H1 (cell line): ENCODE data around the gene LMX1B.

Source experiments
- CREB1 ChIP-seq: IDR thresholded peaks from 2 replicates; pipeline ENCODE4 v1.6.1; 2012; ENCODE audit warnings: inconsistent platforms
- CTCF ChIP-seq, 3 experiments: IDR thresholded peaks; 1 replicate in 2 of 3; 2 replicates in 1 of 3; pipeline versions ENCODE4 v1.5.1 to v1.6.1; 2011; ENCODE audit warnings: low read length in 3 of 3, mild to moderate bottlenecking in 3 of 3, inconsistent platforms in 2 of 3, low read depth in 1 of 3, moderate library complexity in 1 of 3; ENCODE audit not compliant: insufficient read depth in 1 of 3; ENCODE audit errors: control extremely low read depth in 1 of 3
- E2F6 ChIP-seq: IDR thresholded peaks from 2 replicates; pipeline ENCODE4 v1.6.1; 2012; ENCODE audit warnings: inconsistent platforms
- JUND ChIP-seq: IDR thresholded peaks from 2 replicates; pipeline ENCODE4 v1.6.1; 2011; ENCODE audit warnings: mild to moderate bottlenecking, improper control_type of control experiment, low read length
- POLR2A ChIP-seq, 2 experiments: IDR thresholded peaks; 1 replicate in 1 of 2; 2 replicates in 1 of 2; pipeline ENCODE4 v1.6.1; 2011; ENCODE audit warnings: low read depth in 2 of 2, low read length in 2 of 2, mild to moderate bottlenecking in 2 of 2; ENCODE audit errors: control extremely low read depth in 1 of 2
- POLR2AphosphoS5 ChIP-seq: IDR thresholded peaks from 2 replicates; pipeline ENCODE4 v1.6.1; 2011; ENCODE audit warnings: low read depth, low read length
- RAD21 ChIP-seq, 2 experiments: IDR thresholded peaks in 1 of 2; conservative IDR thresholded peaks in 1 of 2; 2 replicates each; pipeline ENCODE4 v1.6.1; 2011; ENCODE audit warnings: low read depth in 2 of 2, low read length in 2 of 2, improper control_type of control experiment in 1 of 2, inconsistent platforms in 1 of 2, mild to moderate bottlenecking in 1 of 2, moderate library complexity in 1 of 2
- SP1 ChIP-seq: IDR thresholded peaks from 2 replicates; pipeline ENCODE4 v1.6.1; 2011; ENCODE audit warnings: low read depth, low read length
- SP2 ChIP-seq: IDR thresholded peaks from 2 replicates; pipeline ENCODE4 v1.6.1; 2012; ENCODE audit warnings: mild to moderate bottlenecking, low read length, inconsistent platforms
- SP4 ChIP-seq: IDR thresholded peaks from 2 replicates; pipeline ENCODE4 v1.6.1; 2012; ENCODE audit warnings: low read length, inconsistent platforms
- SUZ12 ChIP-seq: fragments of 200-600 bp; sonication (generic); IDR thresholded peaks from 2 replicates; pipeline ENCODE4 v1.6.1; 2012; ENCODE audit warnings: mild to moderate bottlenecking, inconsistent platforms, low read length, moderate library complexity, mixed read lengths
- YY1 ChIP-seq: IDR thresholded peaks from 2 replicates; pipeline ENCODE4 v1.6.1; 2011; ENCODE audit warnings: low read depth, mild to moderate bottlenecking, low read length
- TF ChIP-seq, protein P1 (sequence below): IDR thresholded peaks from 2 replicates; pipeline ENCODE4 v1.6.1; 2012; ENCODE audit warnings: inconsistent platforms

- TF ChIP-seq POLR2A (IDR thresholded peaks at IDR 0.05; ENCODE audit: control extremely low read depth in 1 of 2, low read depth in 2 of 2, low read length in 2 of 2): no peak
- no peak for TF ChIP-seq JUND
- no peak for TF ChIP-seq SP2
- no peak for TF ChIP-seq CTCF (IDR thresholded peaks at IDR 0.05; ENCODE audit: control extremely low read depth in 1 of 3, insufficient read depth in 1 of 3, low read depth in 1 of 3, low read length in 3 of 3)
- TF ChIP-seq, protein P1, sequence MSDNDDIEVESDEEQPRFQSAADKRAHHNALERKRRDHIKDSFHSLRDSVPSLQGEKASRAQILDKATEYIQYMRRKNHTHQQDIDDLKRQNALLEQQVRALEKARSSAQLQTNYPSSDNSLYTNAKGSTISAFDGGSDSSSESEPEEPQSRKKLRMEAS: no peak
- no peak for TF ChIP-seq YY1
- no peak for TF ChIP-seq SUZ12
- no peak for TF ChIP-seq POLR2AphosphoS5
- TF ChIP-seq CREB1: no peak
- TF ChIP-seq SP1: no peak
- TF ChIP-seq SP4: no peak
- TF ChIP-seq E2F6: no peak
- TF ChIP-seq RAD21 (IDR thresholded peaks at IDR 0.05 in 1 of 2, conservative IDR thresholded peaks at IDR 0.05 in 1 of 2; ENCODE audit: low read depth in 2 of 2, low read length in 2 of 2): no peak
These were observed 106.3 kb downstream of the LMX1B start for GRCh38 chr9:126720036-126720435.
